Measurements from ENCODE around the gene OR7A17.

The OR7A17 gene

DNA sequence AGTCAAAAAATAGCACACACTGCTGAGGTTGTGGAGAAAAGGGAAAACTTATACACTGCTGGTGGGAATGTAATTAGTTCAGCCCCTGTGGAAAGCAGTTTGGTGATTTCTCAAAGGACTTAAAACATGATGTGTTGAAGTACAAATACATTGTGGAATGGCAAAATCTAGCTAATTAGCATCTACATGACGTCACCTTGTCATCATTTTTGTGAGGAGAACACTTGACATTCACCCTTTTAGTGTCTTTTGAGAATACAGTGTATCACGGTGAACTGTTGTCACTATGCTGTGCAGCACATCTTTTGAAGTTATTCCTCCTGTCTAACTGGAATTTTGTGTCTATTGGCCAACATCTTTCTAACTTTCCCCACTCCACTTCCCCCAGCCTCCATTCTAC lies 42.8 kb downstream of the OR7A17 start:
- no peak for DNase-seq (ENCODE audit: low spot score)
- in situ Hi-C loops (cut with MboI; ENCODE audit: low pct_unique_long_range_greater_than_20kb, low sequenced_read_pairs, unreplicated experiment) = no loop called here

DNA sequence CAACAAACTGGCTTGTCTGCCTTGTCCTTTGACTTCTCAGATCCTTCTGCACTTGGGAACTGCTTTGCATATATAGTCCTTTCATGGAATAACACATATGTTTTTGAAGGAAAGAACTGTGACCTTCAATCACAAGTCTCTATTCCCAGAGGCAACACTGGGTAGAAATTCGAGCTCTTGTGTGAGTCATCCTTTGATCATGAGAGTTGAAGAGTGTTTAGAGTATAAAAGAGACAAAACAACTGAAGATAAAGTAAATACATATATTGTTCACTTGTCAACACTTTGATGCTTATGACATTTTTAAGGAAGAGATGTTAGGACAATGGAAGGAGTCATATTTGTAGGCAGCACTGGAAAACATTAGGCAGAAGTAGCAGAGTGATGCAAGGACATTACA lies 45.7 kb downstream of the OR7A17 start:
- TF ChIP-seq, protein P1, sequence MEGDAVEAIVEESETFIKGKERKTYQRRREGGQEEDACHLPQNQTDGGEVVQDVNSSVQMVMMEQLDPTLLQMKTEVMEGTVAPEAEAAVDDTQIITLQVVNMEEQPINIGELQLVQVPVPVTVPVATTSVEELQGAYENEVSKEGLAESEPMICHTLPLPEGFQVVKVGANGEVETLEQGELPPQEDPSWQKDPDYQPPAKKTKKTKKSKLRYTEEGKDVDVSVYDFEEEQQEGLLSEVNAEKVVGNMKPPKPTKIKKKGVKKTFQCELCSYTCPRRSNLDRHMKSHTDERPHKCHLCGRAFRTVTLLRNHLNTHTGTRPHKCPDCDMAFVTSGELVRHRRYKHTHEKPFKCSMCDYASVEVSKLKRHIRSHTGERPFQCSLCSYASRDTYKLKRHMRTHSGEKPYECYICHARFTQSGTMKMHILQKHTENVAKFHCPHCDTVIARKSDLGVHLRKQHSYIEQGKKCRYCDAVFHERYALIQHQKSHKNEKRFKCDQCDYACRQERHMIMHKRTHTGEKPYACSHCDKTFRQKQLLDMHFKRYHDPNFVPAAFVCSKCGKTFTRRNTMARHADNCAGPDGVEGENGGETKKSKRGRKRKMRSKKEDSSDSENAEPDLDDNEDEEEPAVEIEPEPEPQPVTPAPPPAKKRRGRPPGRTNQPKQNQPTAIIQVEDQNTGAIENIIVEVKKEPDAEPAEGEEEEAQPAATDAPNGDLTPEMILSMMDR (IDR thresholded peaks at IDR 0.05; ENCODE audit: extremely low read depth, insufficient read depth, missing control alignments) = no peak
- no peak for DNase-seq (ENCODE audit: low spot score)
- in situ Hi-C loops (cut with MboI; ENCODE audit: low pct_unique_long_range_greater_than_20kb, low sequenced_read_pairs, unreplicated experiment) = no loop called here

More for the DNA sequence above, 42.8 kb downstream of the OR7A17 start:
- TF ChIP-seq, protein P1 (IDR thresholded peaks at IDR 0.05; ENCODE audit: extremely low read depth, insufficient read depth, missing control alignments) = no peak

DNA sequence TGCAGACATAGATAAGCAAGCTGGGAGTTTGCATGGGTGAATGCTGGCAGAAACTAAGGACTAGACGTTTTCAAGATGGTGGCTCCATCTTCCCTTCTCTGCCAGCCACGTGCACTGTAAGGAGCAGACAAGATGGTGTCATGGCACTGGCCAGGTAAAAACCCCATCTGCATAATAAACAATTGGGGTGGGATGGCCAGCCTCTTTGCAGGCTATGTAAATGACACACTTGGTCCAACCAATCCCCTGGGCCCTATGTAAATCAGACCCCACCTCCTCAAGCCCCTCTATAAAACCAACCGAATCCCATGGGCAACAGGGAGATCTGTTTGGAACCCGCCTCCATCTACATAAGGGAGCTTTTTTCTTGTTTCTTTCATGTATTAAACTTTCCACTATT lies 48.5 kb downstream of the OR7A17 start:
- in situ Hi-C loops (cut with MboI; ENCODE audit: low pct_unique_long_range_greater_than_20kb, low sequenced_read_pairs, unreplicated experiment) = no loop called here
- DNase-seq (ENCODE audit: low spot score) = no peak
- TF ChIP-seq, protein P1 (IDR thresholded peaks at IDR 0.05; ENCODE audit: extremely low read depth, insufficient read depth, missing control alignments) = no peak

DNA sequence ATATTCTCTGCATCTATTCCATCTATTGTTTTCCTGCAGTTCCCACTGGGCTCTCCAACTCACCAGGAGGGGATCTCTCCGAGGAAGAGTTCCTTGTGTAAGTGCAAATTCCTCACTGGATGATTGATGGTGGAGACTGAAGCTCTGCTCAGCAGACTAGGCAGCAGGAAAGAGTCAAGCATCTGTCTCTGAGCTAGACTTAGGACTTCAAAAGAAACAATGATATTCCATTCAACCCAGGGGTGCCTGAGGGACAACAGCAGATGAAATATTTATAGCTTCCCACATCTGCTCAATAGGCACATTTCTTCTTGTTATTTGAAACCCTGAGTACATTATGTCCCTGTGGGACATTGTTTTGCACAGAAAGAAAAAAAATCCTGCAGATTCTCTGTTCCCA lies 50.9 kb downstream of the OR7A17 start, which contains the start of the genes OR7A5 and OR7C1:
OR7A5 (minus strand) TSS at position 175 of the 400 bp plus-strand sequence. CDS start 6,944 bp downstream, outside the sequence.
OR7C1 (minus strand) TSS at position 175 of the 400 bp plus-strand sequence. CDS start 35,049 bp downstream, outside the sequence.
- in situ Hi-C loops (cut with MboI; ENCODE audit: low pct_unique_long_range_greater_than_20kb, low sequenced_read_pairs, unreplicated experiment) = no loop called here
- DNase-seq (ENCODE audit: low spot score) = no peak
- TF ChIP-seq, protein P1 (IDR thresholded peaks at IDR 0.05; ENCODE audit: extremely low read depth, insufficient read depth, missing control alignments) = no peak

DNA sequence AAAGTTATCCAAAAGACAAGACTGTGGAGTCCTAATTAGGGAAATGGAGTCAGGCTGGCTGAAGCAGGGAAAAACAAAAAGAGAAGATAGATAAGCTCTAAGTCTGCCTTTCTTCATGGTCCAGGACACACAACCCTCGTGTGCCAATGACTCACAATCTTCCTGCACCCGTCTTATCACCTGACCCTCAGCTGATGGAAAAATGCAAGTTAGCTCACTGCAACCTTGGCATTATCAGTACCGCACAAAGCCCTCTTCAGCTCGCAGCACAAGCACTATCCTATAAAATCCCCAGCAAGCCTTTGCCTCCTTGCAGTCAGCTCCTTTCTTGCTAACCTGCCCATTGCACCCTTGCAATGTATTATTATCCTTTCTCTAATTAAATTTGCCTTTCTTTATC lies 55.2 kb downstream of the OR7A17 start:
- DNase-seq (ENCODE audit: low spot score) = no peak
- TF ChIP-seq, protein P1 (IDR thresholded peaks at IDR 0.05; ENCODE audit: extremely low read depth, insufficient read depth, missing control alignments) = no peak
- in situ Hi-C loops (cut with MboI; ENCODE audit: low pct_unique_long_range_greater_than_20kb, low sequenced_read_pairs, unreplicated experiment) = no loop called here

All from GM13977 (cell line).